Ishikawa (cell line): Measurements from ENCODE around the gene PUSL1.
A peak's percentile ranks its signal among the peaks of the same experiment; 100 is the strongest.

ENCODE experiments used
- CEBPB ChIP-seq: IDR thresholded peaks from 2 replicates; pipeline ENCODE4 v1.6.1; 2012
- CREB1 ChIP-seq: IDR thresholded peaks from 2 replicates; pipeline ENCODE4 v1.6.1; 2012; ENCODE audit warnings: low read depth
- EGR1 ChIP-seq: IDR thresholded peaks from 2 replicates; pipeline ENCODE4 v1.6.1; 2012
- EP300 ChIP-seq: IDR thresholded peaks from 2 replicates; pipeline ENCODE4 v1.6.1; 2012; ENCODE audit warnings: borderline replicate concordance
- FOXM1 ChIP-seq: IDR thresholded peaks from 2 replicates; pipeline ENCODE4 v1.6.1; 2012; ENCODE audit warnings: low read depth, borderline replicate concordance
- NFIC ChIP-seq: IDR thresholded peaks from 2 replicates; pipeline ENCODE4 v1.6.1; 2012
- RAD21 ChIP-seq: IDR thresholded peaks from 2 replicates; pipeline ENCODE4 v1.6.1; 2012; ENCODE audit warnings: low read depth
- TAF1 ChIP-seq: IDR thresholded peaks from 2 replicates; pipeline ENCODE4 v1.6.1; 2012; ENCODE audit warnings: low read depth, mild to moderate bottlenecking
- TCF12 ChIP-seq: IDR thresholded peaks from 2 replicates; pipeline ENCODE4 v1.6.1; 2012; ENCODE audit warnings: low read depth
- TEAD4 ChIP-seq: IDR thresholded peaks from 2 replicates; pipeline ENCODE4 v1.6.1; 2012
- YY1 ChIP-seq: IDR thresholded peaks from 2 replicates; pipeline ENCODE4 v1.6.1; 2012; ENCODE audit warnings: low read depth
- ZBTB7A ChIP-seq: IDR thresholded peaks from 2 replicates; pipeline ENCODE4 v1.6.1; 2012; ENCODE audit warnings: low read depth
- TF ChIP-seq, protein P1 (sequence below): IDR thresholded peaks from 2 replicates; pipeline ENCODE4 v1.6.1; 2012
- TF ChIP-seq, protein P2 (sequence below): IDR thresholded peaks from 2 replicates; pipeline ENCODE4 v1.6.1; 2012
- TF ChIP-seq, protein P3 (sequence below): IDR thresholded peaks from 2 replicates; pipeline ENCODE4 v1.6.1; 2012; ENCODE audit warnings: low read depth, mild to moderate bottlenecking

The PUSL1 gene

GRCh38 chr1:1307923-1308755 is at the start of gene PUSL1, which contains the start of gene ACAP3:
Gene PUSL1 (plus strand): TSS chr1:1308597. CDS start chr1:1308644, 47 bp downstream.
Gene ACAP3 (minus strand): TSS chr1:1307930. CDS start chr1:1307815, 115 bp downstream.
- TF ChIP-seq, protein P1, sequence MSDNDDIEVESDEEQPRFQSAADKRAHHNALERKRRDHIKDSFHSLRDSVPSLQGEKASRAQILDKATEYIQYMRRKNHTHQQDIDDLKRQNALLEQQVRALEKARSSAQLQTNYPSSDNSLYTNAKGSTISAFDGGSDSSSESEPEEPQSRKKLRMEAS, result peak; percentile 84
- TF ChIP-seq EGR1 (peak; percentile 64), CREB1 (0 out of 2 replicates have a peak, but pooled peaks have one; percentile 15), NFIC (peak; percentile 55; the same call in 1 of the 2 replicates), CEBPB (peak; percentile 98), EP300 (peak; percentile 49), TCF12 (no peak; the same call in 1 of the 2 replicates), TAF1 (peak; percentile 56), TEAD4 (peak; percentile 53), YY1 (peak; percentile 78), FOXM1 (no peak), RAD21 (no peak), ZBTB7A (peak; percentile 12; the same call in 1 of the 2 replicates)
- TF ChIP-seq, protein P2, sequence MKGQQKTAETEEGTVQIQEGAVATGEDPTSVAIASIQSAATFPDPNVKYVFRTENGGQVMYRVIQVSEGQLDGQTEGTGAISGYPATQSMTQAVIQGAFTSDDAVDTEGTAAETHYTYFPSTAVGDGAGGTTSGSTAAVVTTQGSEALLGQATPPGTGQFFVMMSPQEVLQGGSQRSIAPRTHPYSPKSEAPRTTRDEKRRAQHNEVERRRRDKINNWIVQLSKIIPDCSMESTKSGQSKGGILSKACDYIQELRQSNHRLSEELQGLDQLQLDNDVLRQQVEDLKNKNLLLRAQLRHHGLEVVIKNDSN, result peak; percentile 48; the same call in 1 of the 2 replicates
- TF ChIP-seq, protein P3, sequence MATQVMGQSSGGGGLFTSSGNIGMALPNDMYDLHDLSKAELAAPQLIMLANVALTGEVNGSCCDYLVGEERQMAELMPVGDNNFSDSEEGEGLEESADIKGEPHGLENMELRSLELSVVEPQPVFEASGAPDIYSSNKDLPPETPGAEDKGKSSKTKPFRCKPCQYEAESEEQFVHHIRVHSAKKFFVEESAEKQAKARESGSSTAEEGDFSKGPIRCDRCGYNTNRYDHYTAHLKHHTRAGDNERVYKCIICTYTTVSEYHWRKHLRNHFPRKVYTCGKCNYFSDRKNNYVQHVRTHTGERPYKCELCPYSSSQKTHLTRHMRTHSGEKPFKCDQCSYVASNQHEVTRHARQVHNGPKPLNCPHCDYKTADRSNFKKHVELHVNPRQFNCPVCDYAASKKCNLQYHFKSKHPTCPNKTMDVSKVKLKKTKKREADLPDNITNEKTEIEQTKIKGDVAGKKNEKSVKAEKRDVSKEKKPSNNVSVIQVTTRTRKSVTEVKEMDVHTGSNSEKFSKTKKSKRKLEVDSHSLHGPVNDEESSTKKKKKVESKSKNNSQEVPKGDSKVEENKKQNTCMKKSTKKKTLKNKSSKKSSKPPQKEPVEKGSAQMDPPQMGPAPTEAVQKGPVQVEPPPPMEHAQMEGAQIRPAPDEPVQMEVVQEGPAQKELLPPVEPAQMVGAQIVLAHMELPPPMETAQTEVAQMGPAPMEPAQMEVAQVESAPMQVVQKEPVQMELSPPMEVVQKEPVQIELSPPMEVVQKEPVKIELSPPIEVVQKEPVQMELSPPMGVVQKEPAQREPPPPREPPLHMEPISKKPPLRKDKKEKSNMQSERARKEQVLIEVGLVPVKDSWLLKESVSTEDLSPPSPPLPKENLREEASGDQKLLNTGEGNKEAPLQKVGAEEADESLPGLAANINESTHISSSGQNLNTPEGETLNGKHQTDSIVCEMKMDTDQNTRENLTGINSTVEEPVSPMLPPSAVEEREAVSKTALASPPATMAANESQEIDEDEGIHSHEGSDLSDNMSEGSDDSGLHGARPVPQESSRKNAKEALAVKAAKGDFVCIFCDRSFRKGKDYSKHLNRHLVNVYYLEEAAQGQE, result no peak

DNA sequence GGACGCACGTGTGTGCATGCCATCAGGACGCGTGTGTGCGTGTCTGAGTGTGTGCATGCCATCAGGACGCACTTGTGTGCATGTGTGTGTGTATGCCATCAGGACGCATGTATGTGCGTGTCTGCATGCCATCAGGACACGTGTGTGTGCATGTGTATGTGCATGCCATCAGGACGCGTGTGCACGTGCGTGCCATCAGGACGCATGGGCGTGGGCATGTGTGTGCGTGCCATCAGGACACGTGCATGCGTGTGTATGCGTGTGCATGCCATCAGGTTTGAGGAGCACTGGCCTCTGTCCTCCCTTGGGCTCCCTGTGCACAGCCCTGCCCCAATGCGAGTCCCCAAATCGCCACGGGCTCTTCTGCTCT is 49.3 kb upstream of the PUSL1 start:
- TF ChIP-seq NFIC (no peak), EGR1 (no peak), YY1 (no peak)
- TF ChIP-seq, protein P1, result no peak

DNA sequence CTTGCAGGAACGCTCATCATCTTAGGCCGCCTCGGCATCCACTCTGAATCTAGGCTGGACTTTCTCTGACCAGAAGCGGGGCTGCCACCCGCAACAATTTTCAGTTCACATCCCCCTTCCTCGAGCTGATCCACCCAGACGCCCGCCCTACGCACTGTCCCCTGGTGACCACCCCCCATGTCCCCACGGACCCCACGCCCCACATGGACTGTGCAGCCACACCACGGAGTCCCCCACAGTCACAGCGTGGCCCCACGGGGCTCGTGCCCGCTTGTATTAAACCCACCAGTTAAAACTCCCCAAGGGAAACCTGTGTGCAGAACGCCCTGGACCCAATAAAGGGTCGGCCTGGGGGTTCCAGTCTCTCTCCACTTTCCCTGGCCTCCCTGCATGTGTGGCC is 48.9 kb upstream of the PUSL1 start:
- TF ChIP-seq EGR1 (no peak), TEAD4 (no peak), FOXM1 (no peak)
- TF ChIP-seq, protein P3, result no peak

- TF ChIP-seq YY1 (no peak), TEAD4 (no peak), TAF1 (no peak), NFIC (no peak), CREB1 (no peak), ZBTB7A (no peak), RAD21 (no peak), EP300 (no peak), CEBPB (no peak), FOXM1 (no peak), EGR1 (no peak), TCF12 (no peak)
- TF ChIP-seq, protein P3, result no peak
- TF ChIP-seq, protein P2, result no peak
- TF ChIP-seq, protein P1, result no peak
Measured at GRCh38 chr1:1259951-1260600, 48.3 kb upstream of the PUSL1 start.
